Neural cell (in vitro differentiated cells): Measurements from ENCODE around the gene RND3. TPM values are rescaled to one million over a fixed set of nuclear protein-coding genes. Genes with fewer than 3 reads are reported as not detected.

ENCODE experiments used
- H2AFZ ChIP-seq: fragments of 200-600, 300-800 bp; sonication (generic), shearing (Covaris generic); 2 replicates; pipeline ENCODE4 v1.6.0; 2014; ENCODE audit warnings: low read depth, mild to moderate bottlenecking, antibody characterized with exemption, low read length, moderate library complexity
- H3F3A ChIP-seq: fragments of 200-600 bp; shearing (Covaris generic); 2 replicates; pipeline ENCODE4 v1.6.1; 2016; ENCODE audit warnings: mild to moderate bottlenecking, moderate library complexity, mixed read lengths, antibody characterized with exemption, low read length; ENCODE audit not compliant: insufficient read depth, poor library complexity, severe bottlenecking
- H3K27ac ChIP-seq: fragments of 200-600, 300-800 bp; sonication (generic), shearing (Covaris generic); 2 replicates; pipeline ENCODE4 v1.5.1; 2014; ENCODE audit warnings: mild to moderate bottlenecking, low read length, moderate library complexity
- H3K27me3 ChIP-seq: fragments of 300-800, 200-600 bp; sonication (generic), shearing (Covaris generic); 2 replicates; pipeline ENCODE4 v1.6.0; 2014; ENCODE audit warnings: mild to moderate bottlenecking, low read depth, low read length, moderate library complexity; ENCODE audit not compliant: insufficient read depth
- H3K36me3 ChIP-seq: fragments of 300-800, 200-600 bp; sonication (generic), shearing (Covaris generic); 2 replicates; pipeline ENCODE4 v1.5.1; 2014; ENCODE audit warnings: mild to moderate bottlenecking, antibody characterized with exemption, low read length, moderate library complexity; ENCODE audit not compliant: insufficient read depth
- H3K4me2 ChIP-seq: fragments of 300-800, 200-600 bp; sonication (generic), shearing (Covaris generic); 2 replicates; pipeline ENCODE4 v1.6.0; 2014; ENCODE audit warnings: mild to moderate bottlenecking, low read length
- H3K4me3 ChIP-seq: fragments of 300-800, 200-600 bp; sonication (generic), shearing (Covaris generic); 2 replicates; pipeline ENCODE4 v1.5.1; 2014; ENCODE audit warnings: mild to moderate bottlenecking, low read length, moderate library complexity
- H3K79me2 ChIP-seq: fragments of 200-600 bp; shearing (Covaris generic); replicated peaks from 2 replicates; pipeline ENCODE4 v1.6.0; 2014; ENCODE audit warnings: mild to moderate bottlenecking, low read length, moderate library complexity; ENCODE audit not compliant: insufficient read depth
- H3K9ac ChIP-seq: fragments of 300-800, 200-600 bp; sonication (generic), shearing (Covaris generic); 2 replicates; pipeline ENCODE4 v1.6.1; 2016; ENCODE audit warnings: mild to moderate bottlenecking, low read length, mixed read lengths
- H3K9me2 ChIP-seq: fragments of 200-600 bp; shearing (Covaris generic); 2 replicates; pipeline ENCODE4 v1.6.1; 2016; ENCODE audit warnings: mild to moderate bottlenecking, low read length, mixed read lengths; ENCODE audit not compliant: insufficient read depth
- H3K9me3 ChIP-seq: fragments of 200-600, 300-800 bp; sonication (generic), shearing (Covaris generic); 2 replicates; pipeline ENCODE4 v1.6.1; 2016; ENCODE audit warnings: mild to moderate bottlenecking, mixed run types, low read length, moderate library complexity, mixed read lengths
- H4K20me1 ChIP-seq: fragments of 200-600 bp; shearing (Covaris generic); 2 replicates; pipeline ENCODE4 v1.6.1; 2016; ENCODE audit warnings: mild to moderate bottlenecking, mixed run types; ENCODE audit not compliant: insufficient read depth
- EP300 ChIP-seq: fragments of 450-650 bp; conservative IDR thresholded peaks from 2 replicates; pipeline ENCODE4 v1.6.1; 2014; ENCODE audit warnings: antibody characterized with exemption, mild to moderate bottlenecking, moderate library complexity; ENCODE audit not compliant: poor library complexity, severe bottlenecking
- EZH2 ChIP-seq: fragments of 200-600, 300-800 bp; shearing (Covaris generic), sonication (generic); IDR thresholded peaks from 2 replicates; pipeline ENCODE4 v1.6.1; 2014; ENCODE audit warnings: antibody characterized with exemption, low read length, borderline replicate concordance, mild to moderate bottlenecking; ENCODE audit not compliant: insufficient read depth, poor library complexity, severe bottlenecking
- MXI1 ChIP-seq: fragments of 450-650 bp; conservative IDR thresholded peaks from 2 replicates; pipeline ENCODE4 v1.6.1; 2014; ENCODE audit warnings: antibody characterized with exemption, mild to moderate bottlenecking; ENCODE audit not compliant: poor library complexity, severe bottlenecking
- POLR2AphosphoS5 ChIP-seq: IDR thresholded peaks from 2 replicates; pipeline ENCODE4 v1.6.1; 2012
- RAD21 ChIP-seq: fragments of 450-650 bp; conservative IDR thresholded peaks from 2 replicates; pipeline ENCODE4 v1.6.1; 2014; ENCODE audit warnings: antibody characterized with exemption, mild to moderate bottlenecking, moderate library complexity
- SMC3 ChIP-seq: fragments of 450-650 bp; conservative IDR thresholded peaks from 2 replicates; pipeline ENCODE4 v1.6.1; 2014; ENCODE audit warnings: antibody characterized with exemption, mild to moderate bottlenecking, moderate library complexity; ENCODE audit not compliant: poor library complexity
- TAF1 ChIP-seq: IDR thresholded peaks from 2 replicates; pipeline ENCODE4 v1.6.1; 2012; ENCODE audit warnings: low read depth
- polyA plus RNA-seq: library from polyadenylated mRNA; depleted of rRNA; stranded (reverse); fragments of >200 nt; gene quantifications from 2 replicates; pipeline ENCODE4 v1.2.3, GENCODE V29; 2014
- TF ChIP-seq, protein P1 (sequence below): fragments of 450-650 bp; IDR thresholded peaks from 2 replicates; pipeline ENCODE4 v1.5.1; 2014; ENCODE audit warnings: antibody characterized with exemption, mild to moderate bottlenecking, moderate library complexity; ENCODE audit not compliant: poor library complexity, severe bottlenecking
- TF ChIP-seq, protein P2 (sequence below): IDR thresholded peaks from 2 replicates; pipeline ENCODE4 v1.6.1; 2012; ENCODE audit warnings: borderline replicate concordance

The RND3 gene
- polyA plus RNA-seq, 1 donor from 2014 or later = 143 TPM

DNA sequence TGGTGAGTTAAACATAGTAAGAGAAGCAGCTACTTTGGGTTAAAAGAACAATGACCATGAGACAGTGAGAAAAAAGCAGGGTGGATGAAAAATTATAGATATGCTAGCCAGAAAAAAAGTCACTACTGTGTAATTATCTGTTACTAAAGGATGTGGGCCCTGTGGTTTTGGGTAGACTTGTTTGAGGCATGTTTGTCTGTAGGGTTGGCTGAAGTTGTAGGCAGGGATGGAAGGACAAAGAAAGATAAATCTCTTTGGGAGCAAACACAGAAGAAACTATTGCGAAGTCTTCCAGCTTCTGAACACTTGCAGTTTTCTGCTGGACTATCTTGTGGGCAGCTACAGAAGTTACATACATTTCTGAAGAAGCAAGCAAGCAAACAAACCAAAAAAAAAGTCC lies 28.2 kb downstream of the RND3 start:
- no peaks in the 10 kb centered on the region for H3K9me3 ChIP-seq
- no peak overlapping the region for H3K4me2 ChIP-seq
- H2AFZ ChIP-seq = no peak overlapping the region
- no peaks in the 10 kb centered on the region for H3K27me3 ChIP-seq
- TF ChIP-seq RAD21 = no peak
- no peak for TF ChIP-seq EP300
- TF ChIP-seq SMC3 = no peak
- TF ChIP-seq MXI1 = no peak
- no peak for TF ChIP-seq EZH2
- TF ChIP-seq, protein P1, sequence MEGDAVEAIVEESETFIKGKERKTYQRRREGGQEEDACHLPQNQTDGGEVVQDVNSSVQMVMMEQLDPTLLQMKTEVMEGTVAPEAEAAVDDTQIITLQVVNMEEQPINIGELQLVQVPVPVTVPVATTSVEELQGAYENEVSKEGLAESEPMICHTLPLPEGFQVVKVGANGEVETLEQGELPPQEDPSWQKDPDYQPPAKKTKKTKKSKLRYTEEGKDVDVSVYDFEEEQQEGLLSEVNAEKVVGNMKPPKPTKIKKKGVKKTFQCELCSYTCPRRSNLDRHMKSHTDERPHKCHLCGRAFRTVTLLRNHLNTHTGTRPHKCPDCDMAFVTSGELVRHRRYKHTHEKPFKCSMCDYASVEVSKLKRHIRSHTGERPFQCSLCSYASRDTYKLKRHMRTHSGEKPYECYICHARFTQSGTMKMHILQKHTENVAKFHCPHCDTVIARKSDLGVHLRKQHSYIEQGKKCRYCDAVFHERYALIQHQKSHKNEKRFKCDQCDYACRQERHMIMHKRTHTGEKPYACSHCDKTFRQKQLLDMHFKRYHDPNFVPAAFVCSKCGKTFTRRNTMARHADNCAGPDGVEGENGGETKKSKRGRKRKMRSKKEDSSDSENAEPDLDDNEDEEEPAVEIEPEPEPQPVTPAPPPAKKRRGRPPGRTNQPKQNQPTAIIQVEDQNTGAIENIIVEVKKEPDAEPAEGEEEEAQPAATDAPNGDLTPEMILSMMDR = no peak
- H4K20me1 ChIP-seq = no peaks in the 10 kb centered on the region
- H3K9me2 ChIP-seq = no peaks in the 10 kb centered on the region
- H3K79me2 ChIP-seq = no peaks in the 10 kb centered on the region
- H3K36me3 ChIP-seq = no peaks in the 10 kb centered on the region
- H3K4me3 ChIP-seq = no peak overlapping the region
- no peaks in the 10 kb centered on the region for H3F3A ChIP-seq
- no peak overlapping the region for H3K9ac ChIP-seq
- no peak overlapping the region for H3K27ac ChIP-seq

DNA sequence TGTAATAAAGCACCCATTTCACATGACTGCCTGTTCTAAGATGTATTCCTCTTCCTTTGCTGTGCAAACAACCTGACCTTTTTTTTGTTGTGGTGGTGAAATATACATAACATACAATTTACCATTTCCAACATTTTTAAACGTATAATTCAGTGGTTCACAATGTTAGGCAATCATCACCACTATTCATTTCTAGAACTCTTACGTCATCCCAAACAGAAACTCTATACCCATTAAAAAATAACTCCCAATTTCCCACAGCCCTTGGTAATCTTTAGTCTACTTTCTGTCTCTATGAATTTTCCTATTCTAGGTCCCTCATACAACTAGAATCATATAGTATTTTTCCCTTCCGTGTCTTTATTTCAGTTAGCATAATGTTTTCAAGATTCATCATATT lies 36.7 kb downstream of the RND3 start:
- no peak for TF ChIP-seq TAF1
- TF ChIP-seq MXI1 = no peak
- TF ChIP-seq EP300 = no peak
- no peak for TF ChIP-seq SMC3
- TF ChIP-seq, protein P2, sequence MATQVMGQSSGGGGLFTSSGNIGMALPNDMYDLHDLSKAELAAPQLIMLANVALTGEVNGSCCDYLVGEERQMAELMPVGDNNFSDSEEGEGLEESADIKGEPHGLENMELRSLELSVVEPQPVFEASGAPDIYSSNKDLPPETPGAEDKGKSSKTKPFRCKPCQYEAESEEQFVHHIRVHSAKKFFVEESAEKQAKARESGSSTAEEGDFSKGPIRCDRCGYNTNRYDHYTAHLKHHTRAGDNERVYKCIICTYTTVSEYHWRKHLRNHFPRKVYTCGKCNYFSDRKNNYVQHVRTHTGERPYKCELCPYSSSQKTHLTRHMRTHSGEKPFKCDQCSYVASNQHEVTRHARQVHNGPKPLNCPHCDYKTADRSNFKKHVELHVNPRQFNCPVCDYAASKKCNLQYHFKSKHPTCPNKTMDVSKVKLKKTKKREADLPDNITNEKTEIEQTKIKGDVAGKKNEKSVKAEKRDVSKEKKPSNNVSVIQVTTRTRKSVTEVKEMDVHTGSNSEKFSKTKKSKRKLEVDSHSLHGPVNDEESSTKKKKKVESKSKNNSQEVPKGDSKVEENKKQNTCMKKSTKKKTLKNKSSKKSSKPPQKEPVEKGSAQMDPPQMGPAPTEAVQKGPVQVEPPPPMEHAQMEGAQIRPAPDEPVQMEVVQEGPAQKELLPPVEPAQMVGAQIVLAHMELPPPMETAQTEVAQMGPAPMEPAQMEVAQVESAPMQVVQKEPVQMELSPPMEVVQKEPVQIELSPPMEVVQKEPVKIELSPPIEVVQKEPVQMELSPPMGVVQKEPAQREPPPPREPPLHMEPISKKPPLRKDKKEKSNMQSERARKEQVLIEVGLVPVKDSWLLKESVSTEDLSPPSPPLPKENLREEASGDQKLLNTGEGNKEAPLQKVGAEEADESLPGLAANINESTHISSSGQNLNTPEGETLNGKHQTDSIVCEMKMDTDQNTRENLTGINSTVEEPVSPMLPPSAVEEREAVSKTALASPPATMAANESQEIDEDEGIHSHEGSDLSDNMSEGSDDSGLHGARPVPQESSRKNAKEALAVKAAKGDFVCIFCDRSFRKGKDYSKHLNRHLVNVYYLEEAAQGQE = no peak
- TF ChIP-seq, protein P1 = no peak
- no peak for TF ChIP-seq RAD21
- TF ChIP-seq EZH2 = no peak
- no peak for TF ChIP-seq POLR2AphosphoS5
- no peaks in the 10 kb centered on the region for H3K9me3 ChIP-seq
- H3K79me2 ChIP-seq = no peaks in the 10 kb centered on the region
- no peak overlapping the region for H2AFZ ChIP-seq
- no peaks in the 10 kb centered on the region for H3K27me3 ChIP-seq
- H3K9me2 ChIP-seq = no peaks in the 10 kb centered on the region
- no peak overlapping the region for H3K4me3 ChIP-seq
- H3K27ac ChIP-seq = no peak overlapping the region
- H3K36me3 ChIP-seq = no peaks in the 10 kb centered on the region
- no peaks in the 10 kb centered on the region for H4K20me1 ChIP-seq
- H3F3A ChIP-seq = no peaks in the 10 kb centered on the region
- H3K4me2 ChIP-seq = no peak overlapping the region
- no peak overlapping the region for H3K9ac ChIP-seq
